GM23338 (cell line): ENCODE results near the gene CORO7. TPM values are rescaled to one million over a fixed set of nuclear protein-coding genes. Genes with fewer than 3 reads are reported as not detected.
A peak's percentile ranks its signal among the peaks of the same experiment; 100 is the strongest.

Experiments
- ATAC-seq: fragments of 200-7000 bp; cut with Tn5 transposase; 3 replicates; pipeline ENCODE4 v1.9.1; 2020
- DNase-seq: peaks from one replicate; pipeline ENCODE4 v3.0.0-alpha.2; 2015; ENCODE audit warnings: low spot score
- H2AFZ ChIP-seq: fragments of 200-600 bp; sonication (generic); 2 replicates; pipeline ENCODE4 v1.8.0; 2016; ENCODE audit warnings: antibody characterized with exemption, mild to moderate bottlenecking, moderate library complexity
- H3F3A ChIP-seq: fragments of 200-600 bp; sonication (generic); replicated peaks from 2 replicates; pipeline ENCODE4 v1.8.0; 2017; ENCODE audit warnings: antibody characterized with exemption, mixed run types, low read depth
- H3K27ac ChIP-seq: fragments of 200-600 bp; sonication (generic); 2 replicates; pipeline ENCODE4 v1.6.1; 2016; ENCODE audit warnings: low read depth
- H3K27me3 ChIP-seq: fragments of 200-600 bp; sonication (generic); 2 replicates; pipeline ENCODE4 v1.8.0; 2016; ENCODE audit warnings: mild to moderate bottlenecking, mixed run types, moderate library complexity; ENCODE audit not compliant: insufficient read depth
- H3K36me3 ChIP-seq: fragments of 200-600 bp; sonication (generic); 2 replicates; pipeline ENCODE4 v1.8.0; 2016; ENCODE audit warnings: mild to moderate bottlenecking; ENCODE audit not compliant: insufficient read depth
- H3K4me1 ChIP-seq: fragments of 200-600 bp; sonication (generic); 2 replicates; pipeline ENCODE4 v1.8.0; 2016; ENCODE audit warnings: mild to moderate bottlenecking, moderate library complexity; ENCODE audit not compliant: insufficient read depth
- H3K4me2 ChIP-seq: fragments of 200-600 bp; sonication (generic); 2 replicates; pipeline ENCODE4 v1.7.1; 2017; ENCODE audit warnings: mixed run types
- H3K4me3 ChIP-seq: fragments of 200-600 bp; sonication (generic); 2 replicates; pipeline ENCODE4 v1.6.1; 2016; ENCODE audit warnings: mixed run types
- H3K79me2 ChIP-seq: fragments of 200-600 bp; sonication (generic); replicated peaks from 2 replicates; pipeline ENCODE4 v1.8.0; 2017; ENCODE audit warnings: mild to moderate bottlenecking; ENCODE audit not compliant: insufficient read depth
- H3K9me2 ChIP-seq: fragments of 200-600 bp; sonication (generic); 2 replicates; pipeline ENCODE4 v1.8.0; 2017; ENCODE audit not compliant: insufficient read depth
- H4K20me1 ChIP-seq: fragments of 200-600 bp; sonication (generic); replicated peaks from 2 replicates; pipeline ENCODE4 v1.8.0; 2017; ENCODE audit warnings: mild to moderate bottlenecking; ENCODE audit not compliant: insufficient read depth
- H3K27ac Mint-ChIP-seq: 2 replicates; pipeline ENCODE4 v1.8.0; 2020; ENCODE audit warnings: inconsistent platforms, mild to moderate bottlenecking, moderate library complexity, mixed read lengths
- H3K27me3 Mint-ChIP-seq: 3 replicates; pipeline ENCODE4 v1.8.0; 2022; ENCODE audit warnings: low read depth, mild to moderate bottlenecking, moderate library complexity, mixed read lengths, inconsistent platforms; ENCODE audit not compliant: insufficient read depth, poor library complexity
- H3K36me3 Mint-ChIP-seq: 3 replicates; pipeline ENCODE4 v1.8.0; 2021; ENCODE audit warnings: low read depth, mild to moderate bottlenecking, inconsistent platforms, moderate library complexity, mixed read lengths
- H3K4me1 Mint-ChIP-seq: 3 replicates; pipeline ENCODE4 v1.8.0; 2020; ENCODE audit warnings: mild to moderate bottlenecking, inconsistent platforms, mixed read lengths
- H3K4me3 Mint-ChIP-seq: 3 replicates; pipeline ENCODE4 v1.8.0; 2021; ENCODE audit warnings: moderate library complexity, mild to moderate bottlenecking, inconsistent platforms, mixed read lengths
- H3K9me3 Mint-ChIP-seq: 3 replicates; pipeline ENCODE4 v1.8.0; 2020; ENCODE audit warnings: moderate library complexity, mild to moderate bottlenecking, inconsistent platforms, mixed read lengths
- CREB1 ChIP-seq: fragments of 250-450 bp; sonication (Bioruptor Pico); IDR thresholded peaks from 2 replicates; pipeline ENCODE4 v1.5.0; 2020; ENCODE audit warnings: low read depth, mild to moderate bottlenecking, moderate library complexity
- CTCF ChIP-seq, 2 experiments: fragments of 200-600 bp in 1 of 2; sonication (generic) in 1 of 2; conservative IDR thresholded peaks; 2 replicates each; pipeline versions ENCODE4 v1.5.1 to v1.6.1; 2016 to 2017; ENCODE audit warnings: antibody characterized with exemption in 2 of 2, low read depth in 2 of 2, mild to moderate bottlenecking in 2 of 2, moderate library complexity in 1 of 2
- ETS1 ChIP-seq: IDR thresholded peaks from 2 replicates; pipeline ENCODE4 v1.6.1; 2016; ENCODE audit warnings: antibody characterized with exemption
- EZH2 ChIP-seq: fragments of 200-600 bp; sonication (generic); IDR thresholded peaks from one replicate; pipeline ENCODE4 v1.8.0; 2017; ENCODE audit warnings: antibody characterized with exemption, mild to moderate bottlenecking, low read depth; ENCODE audit not compliant: unreplicated experiment
- NANOG ChIP-seq: IDR thresholded peaks from 2 replicates; pipeline ENCODE4 v1.6.1; 2016; ENCODE audit warnings: antibody characterized with exemption, borderline replicate concordance
- POLR2AphosphoS5 ChIP-seq: IDR thresholded peaks from 2 replicates; pipeline ENCODE4 v1.6.1; 2016; ENCODE audit warnings: antibody characterized with exemption, low read depth
- ZNF114 ChIP-seq: fragments of 250-450 bp; sonication (Bioruptor Pico); IDR thresholded peaks from 2 replicates; pipeline ENCODE4 v1.5.0; 2020; ENCODE audit warnings: mild to moderate bottlenecking, moderate library complexity
- polyA plus RNA-seq: library from polyadenylated mRNA; unstranded; fragments of >200 nt; fragmentation: Nextera tagmentation; extraction: Ambion mirVana; gene quantifications from 2 replicates; pipeline ENCODE4 v1.2.1, GENCODE V29; 2016
- total RNA-seq: library from RNA; depleted of rRNA; stranded (reverse); fragments of >200 nt; shearing (Covaris generic); gene quantifications from 2 replicates; pipeline ENCODE4 v1.2.3, GENCODE V29; 2014

The CORO7 gene
- total and polyA plus RNA-seq, 2 experiments from 2014 or later, result 14.2 to 46.4 TPM

- no peak overlapping the region for H3K27ac Mint-ChIP-seq
These were observed 57.4 kb downstream of the CORO7 start for GRCh38 chr16:4358831-4359561.

GRCh38 chr16:4358236-4358635 is 58.2 kb downstream of the CORO7 start:
- H3K9me3 Mint-ChIP-seq, result no peaks in the 10 kb centered on the region; the same call in 2 of the 3 replicates
- H3K4me3 Mint-ChIP-seq, result no peak overlapping the region
- no peak for DNase-seq
- Histone ChIP-seq H3F3A (0 out of 2 replicates have a peak, but pooled peaks cover 4% of the 10 kb centered on the region), H3K36me3 (no peaks in the 10 kb centered on the region), H2AFZ (no peak overlapping the region), H3K79me2 (no peaks in the 10 kb centered on the region), H3K4me3 (no peak overlapping the region), H3K27me3 (no peaks in the 10 kb centered on the region), H3K4me2 (no peak overlapping the region), H3K4me1 (no peaks in the 10 kb centered on the region; the same call in 1 of the 2 replicates), H3K27ac (no peak overlapping the region), H4K20me1 (no peaks in the 10 kb centered on the region), H3K9me2 (no peaks in the 10 kb centered on the region)
- no peaks in the 10 kb centered on the region for H3K36me3 Mint-ChIP-seq
- peaks cover 4% of the 10 kb centered on the region; the same call in 2 of the 3 replicates for H3K4me1 Mint-ChIP-seq
- ATAC-seq, result no peak
- H3K27me3 Mint-ChIP-seq, result peaks cover 6% of the 10 kb centered on the region
- H3K27ac Mint-ChIP-seq, result no peak overlapping the region
- TF ChIP-seq CTCF (conservative IDR thresholded peaks at IDR 0.05; ENCODE audit: low read depth in 2 of 2) (no peak), POLR2AphosphoS5 (no peak), CREB1 (no peak), EZH2 (no peak), ETS1 (no peak), NANOG (no peak)

More at GRCh38 chr16:4358831-4359561, 57.4 kb downstream of the CORO7 start:
- no peaks in the 10 kb centered on the region for H3K36me3 Mint-ChIP-seq
- H3K4me1 ChIP-seq, result no peaks in the 10 kb centered on the region
- H3K9me2 ChIP-seq, result no peaks in the 10 kb centered on the region
- no peak overlapping the region for H3K27ac ChIP-seq
- no peaks in the 10 kb centered on the region for H4K20me1 ChIP-seq
- no peaks in the 10 kb centered on the region for H3K79me2 ChIP-seq
- H3K27me3 Mint-ChIP-seq, result peaks cover 6% of the 10 kb centered on the region
- no peaks in the 10 kb centered on the region for H3K27me3 ChIP-seq
- ATAC-seq (peak; percentile 93), DNase-seq (peak; percentile 88)
- no peaks in the 10 kb centered on the region; the same call in 1 of the 3 replicates for H3K4me1 Mint-ChIP-seq
- H3K36me3 ChIP-seq, result no peaks in the 10 kb centered on the region
- no peak overlapping the region for H3K4me3 Mint-ChIP-seq
- no peak for TF ChIP-seq ZNF114 (CRISPR knock-in tag)
- peak; percentile 97 to 99 for TF ChIP-seq CTCF (conservative IDR thresholded peaks at IDR 0.05; ENCODE audit: low read depth in 2 of 2)
- 0 out of 2 replicates have a peak, but pooled peaks cover 4% of the 10 kb centered on the region for H3F3A ChIP-seq
- H3K9me3 Mint-ChIP-seq, result no peaks in the 10 kb centered on the region
- no peak overlapping the region for H3K4me2 ChIP-seq
- no peak overlapping the region for H2AFZ ChIP-seq
- H3K4me3 ChIP-seq, result no peak overlapping the region
